Stimulated activated CD4-positive, alpha-beta T cell treated with anti-CD3 and anti-CD28 coated beads, Interleukin-12 subunit alpha, Interleukin-12 subunit beta, amount 100 ng/mL, for 48 hours (primary cell): ENCODE data around the gene SLC1A3.

Source experiments
- DNase-seq, 3 donors: peaks; one replicate each; pipeline ENCODE4 v3.0.0-alpha.2; 2020; ENCODE audit warnings: low read depth in 2 of 3, low spot score in 1 of 3

Gene SLC1A3

GRCh38 chr5:36599986-36600779 lies 6.2 kb upstream of the SLC1A3 start:
- DNase-seq: no peak

DNA sequence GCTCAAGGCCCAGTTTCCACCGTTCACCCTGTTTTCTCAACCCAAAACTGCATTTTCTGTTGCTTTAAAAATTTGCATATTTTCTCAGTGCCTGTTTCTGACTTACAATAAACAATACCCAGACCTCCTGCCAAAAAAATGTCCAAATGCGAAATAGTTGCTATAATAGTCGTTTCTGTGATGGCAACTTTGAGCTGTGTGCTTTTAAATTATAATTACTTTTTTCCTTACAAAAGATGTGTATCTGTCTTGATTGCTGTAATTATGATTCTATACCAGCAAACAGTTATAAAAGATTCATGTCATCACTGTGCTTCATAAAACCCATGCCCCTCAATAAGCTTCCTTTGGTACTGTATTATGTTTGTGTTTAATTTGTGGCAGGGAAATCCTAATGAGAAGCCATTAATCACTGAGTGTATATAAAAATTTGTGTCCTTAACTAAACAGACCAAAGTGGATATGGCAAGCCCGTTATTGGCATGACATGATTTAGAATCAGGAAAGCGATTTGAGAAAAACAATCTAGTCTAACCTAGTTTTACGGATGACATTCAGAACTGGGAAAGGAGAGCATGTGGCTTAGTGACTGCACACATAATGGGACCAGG lies 5.4 kb upstream of the SLC1A3 start:
- no peak for DNase-seq

- no peak for DNase-seq
Measured at GRCh38 chr5:36602704-36603321, 3.6 kb upstream of the SLC1A3 start.

GRCh38 chr5:36605241-36605640 lies 1.2 kb upstream of the SLC1A3 start:
- no peak for DNase-seq

GRCh38 chr5:36606036-36606427 lies 374 bp upstream of the SLC1A3 start:
- no peak for DNase-seq

DNA sequence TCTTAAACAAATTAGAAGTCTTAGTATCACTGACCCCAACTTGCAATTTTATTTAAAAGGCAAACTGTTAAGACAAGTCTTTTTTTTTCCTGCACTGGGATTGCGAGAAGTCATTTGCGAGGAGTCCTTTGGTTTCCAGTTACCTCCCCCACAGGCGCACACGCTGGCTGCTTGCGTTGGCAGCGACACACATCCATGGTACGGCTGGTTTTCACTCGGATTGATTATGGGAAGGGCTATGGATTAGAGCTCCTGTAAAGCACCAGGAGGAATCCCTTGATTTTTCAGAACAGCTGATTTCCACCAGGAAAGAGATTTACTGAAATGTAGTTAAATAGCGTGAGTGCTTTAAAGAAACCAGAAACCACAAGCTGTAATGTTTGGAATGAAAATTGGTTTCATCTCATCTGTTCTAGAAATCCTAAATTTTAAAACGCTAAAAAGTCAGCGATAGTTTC lies 737 bp downstream of the SLC1A3 start:
- DNase-seq: no peak

- DNase-seq: no peak
Measured at GRCh38 chr5:36607838-36608783, 1.7 kb downstream of the SLC1A3 start.

GRCh38 chr5:36610621-36611020 lies 4.2 kb downstream of the SLC1A3 start:
- no peak for DNase-seq

GRCh38 chr5:36611520-36612274 lies 5.3 kb downstream of the SLC1A3 start:
- DNase-seq: no peak

GRCh38 chr5:36613241-36613640 lies 6.8 kb downstream of the SLC1A3 start:
- no peak for DNase-seq

GRCh38 chr5:36613771-36614656 lies 7.6 kb downstream of the SLC1A3 start:
- no peak for DNase-seq

DNA sequence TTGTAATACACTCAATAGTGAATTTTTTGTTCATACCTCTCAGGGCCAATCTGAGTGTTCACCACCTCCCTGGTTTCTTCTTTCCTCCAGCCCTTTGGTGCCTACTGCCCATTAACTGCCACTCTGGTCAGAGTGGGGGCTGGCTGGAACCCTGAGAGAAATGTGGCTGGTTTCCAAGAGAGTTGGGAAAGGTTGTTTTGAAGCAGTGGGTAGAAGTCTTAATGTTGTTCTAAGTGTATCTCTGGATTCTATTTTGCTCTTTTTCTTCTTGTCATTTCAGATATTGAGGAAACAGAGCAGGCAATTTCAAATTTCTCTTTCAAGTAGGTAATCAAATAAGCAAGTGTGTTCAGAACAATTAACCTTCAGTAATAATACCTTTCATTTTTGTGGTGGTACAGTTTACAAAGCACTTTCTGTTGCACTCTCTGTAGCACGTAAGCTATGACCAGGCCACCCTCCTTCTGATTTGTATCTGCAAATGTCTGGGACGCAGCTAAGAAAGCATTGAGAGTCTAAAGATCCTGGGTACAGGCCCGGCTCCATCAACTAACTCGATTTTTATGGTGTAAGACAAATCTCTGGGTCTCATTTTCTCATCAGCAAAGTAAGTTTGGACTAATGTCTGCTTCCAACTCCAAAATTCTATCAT lies 8.4 kb downstream of the SLC1A3 start:
- DNase-seq: no peak

DNA sequence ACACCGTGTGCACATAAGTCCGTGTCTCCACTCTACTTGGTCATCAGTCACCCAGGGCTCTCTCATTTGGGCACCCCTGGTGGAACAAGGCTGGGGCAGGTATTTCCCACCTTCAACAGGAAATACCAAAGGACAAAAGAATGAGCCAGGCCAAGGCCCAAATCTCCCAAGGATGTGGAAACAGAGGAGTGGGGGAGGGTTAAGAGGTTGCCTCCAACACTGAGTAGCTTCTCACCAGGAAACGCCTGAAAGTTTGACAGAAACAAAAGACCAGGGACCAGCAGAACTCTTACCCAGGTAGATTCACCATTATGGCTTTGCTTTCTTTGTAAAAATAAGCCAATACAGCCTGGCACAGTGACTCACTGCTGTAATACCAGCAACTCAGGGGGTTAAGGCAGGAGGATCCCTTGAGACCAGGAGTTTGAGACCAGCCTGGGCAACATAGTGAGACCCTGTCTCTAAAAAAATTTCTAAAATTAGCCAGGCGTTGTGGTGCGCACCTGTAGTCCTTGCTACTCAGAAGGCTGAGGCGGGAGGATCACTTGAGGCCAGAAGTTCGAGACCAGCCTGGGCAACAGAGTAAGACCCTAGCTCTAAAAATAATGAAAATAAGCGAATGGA lies 12.7 kb downstream of the SLC1A3 start:
- no peak for DNase-seq

GRCh38 chr5:36621985-36622384 lies 15.6 kb downstream of the SLC1A3 start:
- no peak for DNase-seq

- DNase-seq: no peak
Measured at GRCh38 chr5:36623832-36624231, 17.4 kb downstream of the SLC1A3 start.

- DNase-seq: no peak
Measured at GRCh38 chr5:36624277-36624676, 17.9 kb downstream of the SLC1A3 start.

- no peak for DNase-seq
Measured at GRCh38 chr5:36628695-36629094, 22.3 kb downstream of the SLC1A3 start.

DNA sequence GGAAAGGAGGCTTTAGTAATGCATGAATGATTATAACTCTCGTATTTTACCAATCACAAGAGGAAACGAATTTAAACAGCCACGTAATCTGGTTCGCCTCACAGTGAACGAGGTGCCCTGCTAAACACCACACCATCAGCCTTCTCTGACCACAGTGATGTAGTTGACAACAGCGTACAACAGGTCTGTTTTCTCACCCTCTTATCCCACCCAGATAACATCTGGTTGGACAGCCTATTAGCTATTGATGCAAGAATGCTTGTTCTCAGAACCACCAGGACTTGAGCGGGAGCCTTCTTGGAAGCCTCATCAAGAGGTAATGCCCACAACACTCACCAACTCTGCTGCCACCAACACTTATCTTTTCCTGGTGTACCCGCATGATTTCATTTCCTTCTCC lies 23.3 kb downstream of the SLC1A3 start:
- no peak for DNase-seq
